NT2/D1 (cell line): ENCODE data around the gene KIF23.

Experiments
- YY1 ChIP-seq: IDR thresholded peaks from 2 replicates; pipeline ENCODE4 v1.6.1; 2011; ENCODE audit not compliant: insufficient read length, insufficient read depth
- ZNF274 ChIP-seq: IDR thresholded peaks from 2 replicates; pipeline ENCODE4 v1.6.1; 2011; ENCODE audit warnings: mild to moderate bottlenecking, low read depth, low read length

DNA sequence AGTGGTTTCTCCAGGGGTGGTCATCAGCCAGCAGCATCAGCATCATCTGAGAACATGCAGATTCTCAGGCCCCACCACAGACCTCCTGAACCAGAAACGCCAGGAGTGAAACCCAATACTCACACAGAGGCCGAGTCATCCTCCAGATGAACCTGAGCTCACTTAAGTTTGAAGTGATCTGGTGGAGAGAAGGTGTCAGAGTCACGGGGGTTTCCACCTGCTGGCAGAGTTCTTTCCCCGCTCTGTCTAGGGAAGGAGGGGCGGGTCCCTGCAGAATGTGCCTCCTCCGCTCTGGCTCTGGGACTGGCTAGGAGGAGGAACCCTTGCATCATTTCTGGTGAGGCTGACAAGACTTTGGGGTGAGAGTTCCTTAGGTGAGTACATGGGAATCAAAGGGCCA lies 13.3 kb upstream of the KIF23 start:
- TF ChIP-seq YY1 (no peak), ZNF274 (no peak)
